Ramos (cell line): ENCODE results near the gene TSC2.
"Not testable (repeated sequence)": the region's sequence is repeated elsewhere in the genome, so short reads cannot be mapped to it uniquely, and the experiment has no call there.

Experiments
- in situ Hi-C: fragments of 300-500 bp; cut with MboI; formaldehyde crosslinking; loops from one replicate; pipeline ENCODE4 v1.14.3; 2022; ENCODE audit warnings: low sequenced_read_pairs; ENCODE audit not compliant: unreplicated experiment

Gene TSC2

GRCh38 chr16:2126161-2126743, 78.5 kb downstream of the TSC2 start:
- in situ Hi-C loops: not testable (repeated sequence)

- in situ Hi-C loops: not testable (repeated sequence)
Observed at GRCh38 chr16:2126928-2127556, 79.3 kb downstream of the TSC2 start.

GRCh38 chr16:2127630-2128280, 80.0 kb downstream of the TSC2 start:
- in situ Hi-C loops: not testable (repeated sequence)

- in situ Hi-C loops: not testable (repeated sequence)
Observed at GRCh38 chr16:2129251-2129650, 81.5 kb downstream of the TSC2 start.

- in situ Hi-C loops: not testable (repeated sequence)
Observed at GRCh38 chr16:2129890-2130447, 82.2 kb downstream of the TSC2 start.

GRCh38 chr16:2133797-2134196, 86.0 kb downstream of the TSC2 start:
- in situ Hi-C loops: not testable (repeated sequence)

GRCh38 chr16:2135071-2135470, 87.3 kb downstream of the TSC2 start:
- in situ Hi-C loops: not testable (repeated sequence)

- in situ Hi-C loops: not testable (repeated sequence)
Observed at GRCh38 chr16:2135770-2136490, 88.1 kb downstream of the TSC2 start, which contains the start of gene PKD1. TSS of gene PKD1 (minus strand) at chr16:2135898. CDS start at chr16:2135689, 209 bp downstream.
